Activated naive CD8-positive, alpha-beta T cell treated with anti-CD3 and anti-CD28 coated beads for 36 hours (primary cell): ENCODE measurements around the gene FAM124A. TPM values are rescaled to one million over a fixed set of nuclear protein-coding genes. Genes with fewer than 3 reads are reported as not detected.

ENCODE experiments used
- DNase-seq: peaks from one replicate; pipeline ENCODE4 v3.0.0; 2021
- H3K27ac Mint-ChIP-seq: one replicate; pipeline ENCODE4 v1.8.0; 2022; ENCODE audit warnings: mild to moderate bottlenecking, moderate library complexity, mixed read lengths
- H3K27me3 Mint-ChIP-seq: one replicate; pipeline ENCODE4 v1.8.0; 2022; ENCODE audit warnings: mild to moderate bottlenecking, mixed read lengths
- H3K36me3 Mint-ChIP-seq: one replicate; pipeline ENCODE4 v1.8.0; 2021; ENCODE audit warnings: mild to moderate bottlenecking, mixed read lengths
- H3K4me1 Mint-ChIP-seq: one replicate; pipeline ENCODE4 v1.8.0; 2021; ENCODE audit warnings: mixed read lengths
- H3K4me3 Mint-ChIP-seq: one replicate; pipeline ENCODE4 v1.8.0; 2022; ENCODE audit warnings: mild to moderate bottlenecking, moderate library complexity, mixed read lengths
- H3K9me3 Mint-ChIP-seq: one replicate; pipeline ENCODE4 v1.8.0; 2022; ENCODE audit warnings: mixed read lengths
- total RNA-seq, 2 experiments: library from RNA; stranded (reverse); gene quantifications; one replicate each; pipeline ENCODE4 v1.2.3, GENCODE V29; 2021

FAM124A gene
- total RNA-seq, 2 experiments from 2014 or later: 0.21 to 0.30 TPM

GRCh38 chr13:51318015-51318414 is 95.8 kb downstream of the FAM124A start:
- Mint-ChIP-seq H3K4me3 (no peak overlapping the region), H3K27ac (no peak overlapping the region), H3K27me3 (no peaks in the 10 kb centered on the region), H3K9me3 (no peaks in the 10 kb centered on the region), H3K36me3 (no peaks in the 10 kb centered on the region), H3K4me1 (no peaks in the 10 kb centered on the region)
- DNase-seq: no peak

DNA sequence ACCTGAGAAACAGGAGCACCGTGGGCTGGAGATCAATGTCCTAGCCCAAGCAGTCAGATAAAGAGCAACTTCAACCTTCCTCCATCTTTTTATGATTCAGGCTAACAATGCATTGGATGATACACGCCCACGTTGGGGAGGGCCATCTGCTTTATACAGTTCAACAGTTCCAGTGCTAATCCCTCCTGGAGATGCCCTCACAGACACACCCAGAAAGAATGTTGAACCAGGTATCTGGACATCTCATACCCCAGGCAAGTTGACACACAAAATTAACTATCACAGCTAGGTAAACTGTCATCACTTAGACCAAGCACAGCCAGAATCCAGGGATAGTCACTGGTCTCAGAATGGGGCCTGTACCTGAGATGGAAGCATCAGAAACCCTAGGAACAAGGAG is 96.7 kb downstream of the FAM124A start:
- Mint-ChIP-seq H3K36me3 (no peaks in the 10 kb centered on the region), H3K4me3 (no peak overlapping the region), H3K27me3 (no peaks in the 10 kb centered on the region), H3K4me1 (no peaks in the 10 kb centered on the region), H3K9me3 (no peaks in the 10 kb centered on the region), H3K27ac (no peak overlapping the region)
- DNase-seq: no peak

DNA sequence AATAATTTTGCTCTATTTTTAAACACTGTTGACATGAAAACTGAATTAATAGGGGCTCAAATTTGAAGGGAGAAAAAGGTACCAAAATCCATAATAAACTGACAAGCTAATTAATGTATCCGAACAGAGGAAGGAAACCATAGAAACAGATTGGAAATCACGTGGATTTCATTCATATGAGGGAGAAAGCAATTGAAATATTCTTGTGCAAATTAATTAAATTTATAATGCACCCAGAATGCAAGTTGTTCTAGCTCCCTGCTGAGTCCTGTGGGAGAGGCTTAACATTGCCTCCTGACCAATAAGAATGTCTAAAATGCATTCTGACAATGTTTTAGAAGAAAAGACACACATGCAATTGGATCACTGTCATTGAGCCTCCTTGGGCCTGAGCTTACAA is 99.6 kb downstream of the FAM124A start:
- Mint-ChIP-seq H3K27ac (no peak overlapping the region), H3K4me1 (no peaks in the 10 kb centered on the region), H3K27me3 (no peaks in the 10 kb centered on the region), H3K9me3 (no peaks in the 10 kb centered on the region), H3K36me3 (no peaks in the 10 kb centered on the region), H3K4me3 (no peak overlapping the region)
- DNase-seq: no peak

- no peak overlapping the region for H3K27ac Mint-ChIP-seq
- no peak overlapping the region for H3K4me3 Mint-ChIP-seq
- H3K27me3 Mint-ChIP-seq: no peaks in the 10 kb centered on the region
- no peaks in the 10 kb centered on the region for H3K4me1 Mint-ChIP-seq
- no peaks in the 10 kb centered on the region for H3K36me3 Mint-ChIP-seq
- no peaks in the 10 kb centered on the region for H3K9me3 Mint-ChIP-seq
- DNase-seq: no peak
Measured at GRCh38 chr13:51322826-51323225, 100.6 kb downstream of the FAM124A start.

- H3K36me3 Mint-ChIP-seq: no peaks in the 10 kb centered on the region
- H3K4me3 Mint-ChIP-seq: no peak overlapping the region
- no peaks in the 10 kb centered on the region for H3K9me3 Mint-ChIP-seq
- H3K27me3 Mint-ChIP-seq: no peaks in the 10 kb centered on the region
- no peak overlapping the region for H3K27ac Mint-ChIP-seq
- no peaks in the 10 kb centered on the region for H3K4me1 Mint-ChIP-seq
- DNase-seq: no peak
Measured at GRCh38 chr13:51323824-51324511, 101.8 kb downstream of the FAM124A start.

GRCh38 chr13:51324714-51325420 is 102.7 kb downstream of the FAM124A start:
- Mint-ChIP-seq H3K36me3 (no peaks in the 10 kb centered on the region), H3K9me3 (no peaks in the 10 kb centered on the region), H3K4me3 (no peak overlapping the region), H3K27me3 (no peaks in the 10 kb centered on the region), H3K4me1 (no peaks in the 10 kb centered on the region), H3K27ac (no peak overlapping the region)
- DNase-seq: no peak

DNA sequence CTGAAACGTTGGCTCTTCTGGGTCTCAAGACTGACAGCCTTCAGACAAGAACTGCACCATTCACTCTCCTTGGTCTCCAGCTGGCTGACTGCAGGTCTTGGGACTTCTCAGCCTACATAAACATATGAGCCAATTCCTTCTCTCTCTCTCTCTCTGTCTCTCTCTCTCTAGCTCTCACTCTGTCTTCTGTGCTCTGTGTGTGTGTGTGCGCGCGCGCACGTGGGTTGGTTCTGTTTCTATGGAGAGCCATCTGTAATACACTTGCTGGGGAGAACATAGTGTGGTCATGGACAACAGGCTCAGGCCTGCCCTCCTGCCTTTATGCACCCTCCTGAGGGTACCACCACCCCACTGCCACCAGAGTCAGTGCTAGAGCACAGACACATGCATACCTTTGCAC is 103.6 kb downstream of the FAM124A start:
- Mint-ChIP-seq H3K27me3 (no peaks in the 10 kb centered on the region), H3K27ac (peak overlapping the region; percentile 1), H3K4me1 (peaks cover 4% of the 10 kb centered on the region)

DNA sequence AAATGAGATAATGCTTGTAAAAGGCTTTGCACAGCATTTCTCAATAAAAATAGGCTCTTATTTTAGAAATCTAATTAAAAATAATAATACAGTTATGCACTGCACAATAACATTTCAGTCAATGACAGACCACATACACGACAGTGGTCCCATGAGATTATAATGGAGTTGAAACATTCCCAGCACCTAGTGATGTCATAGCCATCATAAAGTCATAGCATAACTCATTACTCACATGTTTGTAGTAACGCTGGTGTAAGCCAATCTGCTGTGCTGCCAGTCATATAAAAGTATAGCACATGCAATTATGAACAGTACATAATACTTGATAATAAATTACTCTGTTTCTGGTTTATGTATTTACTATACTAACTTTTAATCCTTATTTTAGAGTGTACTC is 104.6 kb downstream of the FAM124A start:
- no peak for DNase-seq
- no peak overlapping the region for H3K27ac Mint-ChIP-seq
- H3K9me3 Mint-ChIP-seq: no peaks in the 10 kb centered on the region
- H3K36me3 Mint-ChIP-seq: no peaks in the 10 kb centered on the region
- no peaks in the 10 kb centered on the region for H3K27me3 Mint-ChIP-seq
- H3K4me1 Mint-ChIP-seq: peaks cover 13% of the 10 kb centered on the region
- no peak overlapping the region for H3K4me3 Mint-ChIP-seq

More for the DNA sequence above, 103.6 kb downstream of the FAM124A start:
- no peak for DNase-seq
- H3K4me3 Mint-ChIP-seq: no peak overlapping the region
- H3K36me3 Mint-ChIP-seq: no peaks in the 10 kb centered on the region
- H3K9me3 Mint-ChIP-seq: no peaks in the 10 kb centered on the region

DNA sequence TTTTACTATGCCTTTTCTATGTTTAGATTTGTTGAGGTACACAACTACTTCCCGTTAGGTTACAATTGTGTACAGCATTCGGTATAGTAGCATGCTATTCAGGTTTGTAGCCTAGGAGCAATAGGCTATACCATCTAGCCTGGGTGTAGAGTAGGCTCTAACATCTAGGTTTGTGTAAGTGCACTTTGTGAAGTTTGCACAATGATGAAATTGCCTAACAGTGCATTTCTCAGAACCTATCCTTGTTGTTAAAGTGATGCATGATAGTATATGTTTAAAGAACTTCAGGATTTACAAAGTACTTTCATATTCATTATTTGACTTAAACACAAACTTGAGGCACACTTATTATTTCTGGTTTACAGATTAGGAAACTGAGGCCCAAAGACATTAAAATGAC is 105.8 kb downstream of the FAM124A start:
- no peak overlapping the region for H3K4me3 Mint-ChIP-seq
- no peaks in the 10 kb centered on the region for H3K27me3 Mint-ChIP-seq

DNA sequence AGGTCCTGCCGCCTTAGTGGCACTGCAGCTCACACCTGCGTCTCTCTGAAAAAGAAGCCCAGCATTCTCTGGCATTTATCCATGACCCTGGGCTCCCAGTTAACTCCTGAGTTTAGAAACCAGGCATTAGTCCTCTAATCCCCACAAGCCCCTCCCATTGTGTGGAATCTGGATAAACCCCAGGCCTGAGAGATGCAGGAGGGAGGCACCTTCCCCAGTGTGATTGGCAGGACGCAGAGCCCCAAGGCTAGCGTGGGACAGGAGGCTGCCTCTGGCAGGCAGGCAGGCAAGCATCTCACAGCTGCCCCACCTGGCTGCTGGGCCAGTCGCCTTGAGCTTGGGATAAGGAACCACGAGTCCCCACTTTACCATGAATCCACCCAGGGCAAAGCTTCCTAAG is 106.3 kb downstream of the FAM124A start:
- Mint-ChIP-seq H3K36me3 (no peaks in the 10 kb centered on the region), H3K27ac (no peak overlapping the region), H3K4me1 (peaks cover 17% of the 10 kb centered on the region), H3K4me3 (no peak overlapping the region), H3K27me3 (no peaks in the 10 kb centered on the region), H3K9me3 (no peaks in the 10 kb centered on the region)
- no peak for DNase-seq

More for the DNA sequence above, 105.8 kb downstream of the FAM124A start:
- Mint-ChIP-seq H3K4me1 (peaks cover 16% of the 10 kb centered on the region), H3K9me3 (no peaks in the 10 kb centered on the region), H3K36me3 (no peaks in the 10 kb centered on the region), H3K27ac (no peak overlapping the region)
- no peak for DNase-seq

DNA sequence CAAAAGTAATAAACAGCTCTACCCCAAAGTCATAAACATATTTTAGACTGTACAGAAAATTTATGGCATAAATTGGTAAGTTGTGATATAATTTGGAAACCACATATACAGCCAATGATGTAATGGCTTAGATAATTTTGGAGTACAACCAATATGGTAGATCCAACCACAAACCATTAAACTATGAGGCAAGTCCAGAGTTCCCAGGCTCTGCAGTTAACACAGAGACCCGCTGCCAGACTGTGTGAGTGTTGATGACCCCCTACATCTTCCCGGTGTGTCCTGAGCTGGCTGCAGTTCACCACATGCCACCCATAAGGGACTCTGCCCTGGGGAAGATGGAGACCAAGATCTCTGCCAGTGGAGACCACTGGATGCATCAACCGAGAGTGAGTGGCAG is 107.4 kb downstream of the FAM124A start:
- Mint-ChIP-seq H3K27me3 (no peaks in the 10 kb centered on the region), H3K4me1 (peaks cover 17% of the 10 kb centered on the region), H3K36me3 (no peaks in the 10 kb centered on the region), H3K9me3 (no peaks in the 10 kb centered on the region), H3K27ac (no peak overlapping the region), H3K4me3 (no peak overlapping the region)
- DNase-seq: no peak

GRCh38 chr13:51330791-51331190 is 108.6 kb downstream of the FAM124A start:
- peak overlapping the region; percentile 3 for H3K27ac Mint-ChIP-seq
- H3K36me3 Mint-ChIP-seq: no peaks in the 10 kb centered on the region
- H3K9me3 Mint-ChIP-seq: no peaks in the 10 kb centered on the region
- H3K27me3 Mint-ChIP-seq: no peaks in the 10 kb centered on the region
- peak overlapping the region; percentile 33 for H3K4me3 Mint-ChIP-seq
- no peak for DNase-seq
- H3K4me1 Mint-ChIP-seq: peaks cover 17% of the 10 kb centered on the region

GRCh38 chr13:51331354-51331861 is 109.2 kb downstream of the FAM124A start:
- peaks cover 17% of the 10 kb centered on the region for H3K4me1 Mint-ChIP-seq
- no peaks in the 10 kb centered on the region for H3K36me3 Mint-ChIP-seq

DNA sequence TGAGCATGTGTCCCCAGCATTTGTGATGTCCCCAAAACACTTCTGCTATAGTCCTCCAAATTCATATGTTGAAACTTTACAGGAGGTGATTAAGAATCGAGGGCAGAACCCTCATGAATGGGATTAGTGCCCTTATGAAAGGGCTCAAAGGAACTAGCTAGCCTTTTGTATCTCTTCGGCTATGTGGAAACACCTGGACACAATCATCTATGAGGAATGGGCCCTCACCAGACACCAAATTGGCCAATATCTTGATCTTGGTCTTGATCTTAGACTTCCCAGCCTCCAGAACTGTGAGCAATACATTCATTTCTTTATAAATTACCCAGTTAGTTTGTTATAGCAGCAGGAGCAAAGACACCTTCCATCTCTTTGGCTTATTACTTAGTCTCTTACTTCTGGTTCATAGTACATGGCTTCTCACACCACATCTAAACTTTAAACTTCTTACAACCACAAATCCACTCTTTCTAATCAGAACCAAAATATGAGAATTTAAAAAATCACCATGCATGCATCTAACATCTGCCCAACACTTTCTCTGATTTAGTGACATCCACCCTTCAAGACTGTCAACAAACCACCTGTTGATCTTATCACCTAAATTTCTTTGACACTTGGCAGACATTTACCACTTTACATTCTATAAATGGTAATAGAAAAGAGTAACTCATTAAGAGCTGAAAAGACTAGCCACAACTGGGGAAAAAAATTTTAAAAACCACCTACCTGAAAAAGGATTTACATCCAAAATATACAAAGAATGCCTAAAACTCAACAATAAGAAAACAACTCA is 110.6 kb downstream of the FAM124A start:
- Mint-ChIP-seq H3K4me1 (peaks cover 17% of the 10 kb centered on the region), H3K27ac (no peak overlapping the region), H3K4me3 (no peak overlapping the region), H3K36me3 (no peaks in the 10 kb centered on the region), H3K9me3 (no peaks in the 10 kb centered on the region), H3K27me3 (no peaks in the 10 kb centered on the region)
- no peak for DNase-seq

More at GRCh38 chr13:51331354-51331861, 109.2 kb downstream of the FAM124A start:
- peak overlapping the region; percentile 1 for H3K4me3 Mint-ChIP-seq
- no peaks in the 10 kb centered on the region for H3K9me3 Mint-ChIP-seq
- H3K27me3 Mint-ChIP-seq: no peaks in the 10 kb centered on the region
- no peak overlapping the region for H3K27ac Mint-ChIP-seq
- no peak for DNase-seq

- Mint-ChIP-seq H3K27ac (no peak overlapping the region), H3K4me1 (peaks cover 17% of the 10 kb centered on the region), H3K27me3 (no peaks in the 10 kb centered on the region), H3K4me3 (no peak overlapping the region), H3K36me3 (no peaks in the 10 kb centered on the region), H3K9me3 (no peaks in the 10 kb centered on the region)
- no peak for DNase-seq
Measured at GRCh38 chr13:51333421-51333820, 111.2 kb downstream of the FAM124A start.
